WTC11 (cell line): ENCODE results near the gene TAF10.

Source experiments
- ATF2 ChIP-seq: sonication (generic); formaldehyde crosslinking; IDR thresholded peaks from 2 replicates; pipeline ENCODE4 v1.8.1; 2022; ENCODE audit warnings: low read depth, missing genetic modification reagents, borderline replicate concordance
- CTCF ChIP-seq: fragments of 200-600 bp; IDR thresholded peaks from 2 replicates; pipeline ENCODE4 v1.8.0; 2022; ENCODE audit warnings: antibody characterized with exemption
- GTF2I ChIP-seq: fragments of 250-450 bp; sonication (Bioruptor Pico); conservative IDR thresholded peaks from 2 replicates; pipeline ENCODE4 v1.4.0; 2021; ENCODE audit warnings: mild to moderate bottlenecking
- IRF1 ChIP-seq: sonication (generic); formaldehyde crosslinking; IDR thresholded peaks from 2 replicates; pipeline ENCODE4 v1.8.0; 2023; ENCODE audit warnings: missing genetic modification reagents
- MAX ChIP-seq: sonication (generic); formaldehyde crosslinking; IDR thresholded peaks from 2 replicates; pipeline ENCODE4 v1.8.0; 2022; ENCODE audit warnings: mild to moderate bottlenecking, missing genetic modification reagents
- NR3C1 ChIP-seq: sonication (generic); formaldehyde crosslinking; conservative IDR thresholded peaks from 2 replicates; pipeline ENCODE4 v1.8.1; 2023; ENCODE audit warnings: low read depth, mild to moderate bottlenecking, missing genetic modification reagents
- PREB ChIP-seq: sonication (generic); formaldehyde crosslinking; IDR thresholded peaks from 2 replicates; pipeline ENCODE4 v1.8.1; 2022; ENCODE audit warnings: mild to moderate bottlenecking, missing genetic modification reagents, moderate library complexity, borderline replicate concordance
- PRRX2 ChIP-seq: fragments of 250-450 bp; sonication (Bioruptor Pico); IDR thresholded peaks from 2 replicates; pipeline ENCODE4 v1.8.0; 2021; ENCODE audit warnings: mild to moderate bottlenecking
- TCF7 ChIP-seq: sonication (generic); formaldehyde crosslinking; IDR thresholded peaks from 2 replicates; pipeline ENCODE4 v1.8.0; 2022; ENCODE audit warnings: mild to moderate bottlenecking, low read depth, missing genetic modification reagents, moderate library complexity
- USF2 ChIP-seq: sonication (generic); formaldehyde crosslinking; IDR thresholded peaks from 2 replicates; pipeline ENCODE4 v1.8.1; 2023; ENCODE audit warnings: mild to moderate bottlenecking, missing genetic modification reagents, moderate library complexity

GRCh38 chr11:6626971-6627761 is 15.2 kb upstream of the TAF10 start:
- TF ChIP-seq CTCF (no peak), PRRX2 (CRISPR knock-in tag) (no peak), PREB (CRISPR knock-in tag) (no peak), MAX (CRISPR knock-in tag) (no peak), ATF2 (no peak), TCF7 (CRISPR knock-in tag) (no peak), IRF1 (CRISPR knock-in tag) (no peak), USF2 (CRISPR knock-in tag) (no peak), GTF2I (CRISPR knock-in tag) (no peak), NR3C1 (CRISPR knock-in tag) (no peak)
